H9 (cell line): ENCODE measurements around the gene FARP1. TPM values are rescaled to one million over a fixed set of nuclear protein-coding genes. Genes with fewer than 3 reads are reported as not detected.

ENCODE experiments used
- DNase-seq: peaks from one replicate; pipeline ENCODE4 v3.0.0-alpha.2; 2017
- H2AFZ ChIP-seq: one replicate; pipeline ENCODE4 v1.6.1; 2013; ENCODE audit warnings: mild to moderate bottlenecking, low read length, control low read depth, moderate library complexity
- H2AK5ac ChIP-seq: 2 replicates; pipeline ENCODE4 v1.6.1; 2013; ENCODE audit warnings: low read length, control low read depth, mixed read lengths; ENCODE audit not compliant: insufficient read length
- H2BK120ac ChIP-seq: one replicate; pipeline ENCODE4 v1.6.1; 2013; ENCODE audit warnings: low read depth, mild to moderate bottlenecking, low read length, control low read depth, inconsistent platforms; ENCODE audit not compliant: poor library complexity, severe bottlenecking
- H2BK12ac ChIP-seq: 2 replicates; pipeline ENCODE4 v1.6.1; 2013; ENCODE audit warnings: low read length, control low read depth, mixed read lengths, low read depth; ENCODE audit not compliant: insufficient read length
- H2BK15ac ChIP-seq: 2 replicates; pipeline ENCODE4 v1.6.1; 2013; ENCODE audit warnings: low read depth, low read length, control low read depth
- H2BK20ac ChIP-seq: one replicate; pipeline ENCODE4 v1.6.1; 2013; ENCODE audit warnings: low read depth, mild to moderate bottlenecking, low read length, control low read depth, inconsistent platforms; ENCODE audit not compliant: poor library complexity, severe bottlenecking
- H2BK5ac ChIP-seq: 2 replicates; pipeline ENCODE4 v1.6.1; 2013; ENCODE audit warnings: low read length, control low read depth, mixed read lengths; ENCODE audit not compliant: insufficient read length
- H3K14ac ChIP-seq: 2 replicates; pipeline ENCODE4 v1.6.1; 2013; ENCODE audit warnings: low read length, control low read depth; ENCODE audit not compliant: insufficient read depth
- H3K18ac ChIP-seq: 2 replicates; pipeline ENCODE4 v1.6.1; 2013; ENCODE audit warnings: low read depth, mild to moderate bottlenecking, mixed read lengths, low read length, control low read depth; ENCODE audit not compliant: insufficient read length
- H3K23ac ChIP-seq: 2 replicates; pipeline ENCODE4 v1.6.1; 2013; ENCODE audit warnings: low read length, control low read depth, mixed read lengths, low read depth; ENCODE audit not compliant: insufficient read length
- H3K23me2 ChIP-seq: 2 replicates; pipeline ENCODE4 v1.6.1; 2013; ENCODE audit warnings: low read depth, mild to moderate bottlenecking, mixed read lengths, low read length, control low read depth; ENCODE audit not compliant: insufficient read length, poor library complexity, severe bottlenecking
- H3K27ac ChIP-seq: 2 replicates; pipeline ENCODE4 v1.5.1; 2013; ENCODE audit warnings: low read length, control low read depth, mixed read lengths, low read depth; ENCODE audit not compliant: insufficient read length
- H3K27me3 ChIP-seq: 2 replicates; pipeline ENCODE4 v1.6.1; 2013; ENCODE audit warnings: low read length, control low read depth, inconsistent platforms; ENCODE audit not compliant: insufficient read depth
- H3K4ac ChIP-seq: 2 replicates; pipeline ENCODE4 v1.6.1; 2013; ENCODE audit warnings: low read depth, mild to moderate bottlenecking, control low read depth, inconsistent platforms, low read length, moderate library complexity
- H3K4me1 ChIP-seq: 2 replicates; pipeline ENCODE4 v1.6.1; 2013; ENCODE audit warnings: low read length, control low read depth, inconsistent platforms; ENCODE audit not compliant: insufficient read depth
- H3K4me2 ChIP-seq: 2 replicates; pipeline ENCODE4 v1.6.1; 2013; ENCODE audit warnings: low read length, control low read depth, mixed read lengths; ENCODE audit not compliant: insufficient read length, insufficient read depth
- H3K56ac ChIP-seq: 2 replicates; pipeline ENCODE4 v1.6.1; 2013; ENCODE audit warnings: low read depth, mild to moderate bottlenecking, mixed read lengths, low read length, control low read depth; ENCODE audit not compliant: insufficient read length
- H3K79me1 ChIP-seq: 2 replicates; pipeline ENCODE4 v1.6.1; 2013; ENCODE audit warnings: low read depth, mild to moderate bottlenecking, moderate library complexity, low read length, control low read depth, inconsistent platforms; ENCODE audit not compliant: insufficient read depth, poor library complexity, severe bottlenecking
- H3K79me2 ChIP-seq: 2 replicates; pipeline ENCODE4 v1.6.1; 2013; ENCODE audit warnings: low read length, control low read depth, inconsistent platforms; ENCODE audit not compliant: insufficient read depth
- H3K9ac ChIP-seq: 2 replicates; pipeline ENCODE4 v1.6.1; 2013; ENCODE audit warnings: low read length, control low read depth, mixed read lengths; ENCODE audit not compliant: insufficient read length; ENCODE audit errors: extremely low read depth
- H3K9me3 ChIP-seq: one replicate; pipeline ENCODE4 v1.6.1; 2013; ENCODE audit warnings: low read depth, low read length, inconsistent platforms; ENCODE audit not compliant: control insufficient read depth
- H3T11ph ChIP-seq: one replicate; pipeline ENCODE4 v1.6.1; 2013; ENCODE audit warnings: mild to moderate bottlenecking, low read length, control low read depth, inconsistent platforms
- H4K20me1 ChIP-seq: one replicate; pipeline ENCODE4 v1.6.1; 2013; ENCODE audit not compliant: control insufficient read depth, insufficient read length, insufficient read depth
- H4K5ac ChIP-seq: 2 replicates; pipeline ENCODE4 v1.6.1; 2013; ENCODE audit warnings: low read depth, mild to moderate bottlenecking, mixed read lengths, low read length, control low read depth; ENCODE audit not compliant: insufficient read length
- H4K8ac ChIP-seq: replicated peaks from 2 replicates; pipeline ENCODE4 v1.6.1; 2013; ENCODE audit warnings: low read length, control low read depth, mixed read lengths, low read depth; ENCODE audit not compliant: insufficient read length
- H4K91ac ChIP-seq: 2 replicates; pipeline ENCODE4 v1.6.1; 2013; ENCODE audit warnings: low read depth, mild to moderate bottlenecking, moderate library complexity, mixed read lengths, low read length, control low read depth; ENCODE audit not compliant: insufficient read length
- H3K27ac Mint-ChIP-seq, 3 experiments: 2 replicates in 2 of 3; 3 replicates in 1 of 3; pipeline ENCODE4 v1.8.0; 2020 to 2021; ENCODE audit warnings: mixed read lengths in 3 of 3, mild to moderate bottlenecking in 1 of 3, moderate library complexity in 1 of 3
- H3K27me3 Mint-ChIP-seq: 2 replicates; pipeline ENCODE4 v1.8.0; 2021; ENCODE audit warnings: low read depth, mild to moderate bottlenecking, moderate library complexity, mixed read lengths
- H3K36me3 Mint-ChIP-seq, 3 experiments: 2 replicates in 2 of 3; 3 replicates in 1 of 3; pipeline ENCODE4 v1.8.0; 2020 to 2021; ENCODE audit warnings: low read depth in 3 of 3, mixed read lengths in 3 of 3; ENCODE audit not compliant: insufficient read depth in 1 of 3
- H3K4me1 Mint-ChIP-seq, 2 experiments: 2 replicates each; pipeline ENCODE4 v1.8.0; 2020; ENCODE audit warnings: mixed read lengths in 2 of 2
- H3K4me3 Mint-ChIP-seq, 2 experiments: 2 replicates in 1 of 2; 3 replicates in 1 of 2; pipeline ENCODE4 v1.8.0; 2020 to 2021; ENCODE audit warnings: mild to moderate bottlenecking in 2 of 2, mixed read lengths in 2 of 2, moderate library complexity in 1 of 2
- H3K9me3 Mint-ChIP-seq, 2 experiments: 2 replicates in 1 of 2; 3 replicates in 1 of 2; pipeline ENCODE4 v1.8.0; 2020; ENCODE audit warnings: mild to moderate bottlenecking in 2 of 2, mixed read lengths in 2 of 2, moderate library complexity in 1 of 2
- CTCF ChIP-seq: fragments of 200-600 bp; sonication (generic); conservative IDR thresholded peaks from 3 replicates; pipeline ENCODE4 v1.8.0; 2021; ENCODE audit warnings: antibody characterized with exemption, mild to moderate bottlenecking
- WGBS: extraction: QIAGEN DNeasy Blood & Tissue Kit; methylation state at CpG from one replicate; pipeline ENCODE4 v1.1.7; 2013; ENCODE audit warnings: missing lambda C conversion rate, low lambda C conversion rate, mixed read lengths; ENCODE audit not compliant: insufficient read length; ENCODE audit errors: extremely low coverage; 5-methylcytosine and 5-hydroxymethylcytosine counted together
- total RNA-seq: library from RNA; stranded (reverse); gene quantifications from 2 replicates; pipeline ENCODE4 v1.2.1, GENCODE V29; 2021

Gene FARP1
- total RNA-seq, 1 experiment from 2014 or later, result 95.9 TPM

- Mint-ChIP-seq H3K9me3 (peaks cover 46 to 47% of the 10 kb centered on the region in 2 experiments), H3K27ac (0 out of 7 replicates have a peak overlapping the region, but pooled peaks of 1 of the 3 experiments have one; percentile 41), H3K4me3 (no peak overlapping the region), H3K27me3 (no peaks in the 10 kb centered on the region; the same call in 1 of the 2 replicates), H3K36me3 (peaks cover 45 to 59% (median 48%) of the 10 kb centered on the region in 3 experiments), H3K4me1 (peaks cover 13 to 20% of the 10 kb centered on the region in 2 experiments)
- WGBS, result no CpG with 5 or more reads among the region's 5 CpGs
- no peak overlapping the region for H4K91ac ChIP-seq
- peaks cover 10% of the 10 kb centered on the region; the same call in 1 of the 2 replicates for H3K79me2 ChIP-seq
- no peak overlapping the region for H3K27ac ChIP-seq
- no peak overlapping the region for H4K5ac ChIP-seq
- H3K27me3 ChIP-seq, result no peaks in the 10 kb centered on the region
- H3K18ac ChIP-seq, result no peak overlapping the region
- TF ChIP-seq CTCF, result no peak
- no peak overlapping the region for H4K8ac ChIP-seq
- H2BK12ac ChIP-seq, result no peak overlapping the region
- peaks cover 6% of the 10 kb centered on the region for H3K79me1 ChIP-seq
- no peak overlapping the region for H3K14ac ChIP-seq
- H3K4me2 ChIP-seq, result no peak overlapping the region
- no peak overlapping the region for H2AK5ac ChIP-seq
- H3T11ph ChIP-seq, result no peak overlapping the region
- DNase-seq, result no peak
- no peak overlapping the region for H3K23ac ChIP-seq
- no peak overlapping the region for H3K4ac ChIP-seq
- no peak overlapping the region for H2AFZ ChIP-seq
- H2BK120ac ChIP-seq, result no peak overlapping the region
- no peaks in the 10 kb centered on the region for H4K20me1 ChIP-seq
- H3K56ac ChIP-seq, result no peak overlapping the region
- H3K9me3 ChIP-seq, result no peaks in the 10 kb centered on the region
- no peak overlapping the region for H2BK15ac ChIP-seq
- H2BK20ac ChIP-seq, result no peak overlapping the region
- peaks cover 2% of the 10 kb centered on the region; the same call in 1 of the 2 replicates for H3K4me1 ChIP-seq
- no peaks in the 10 kb centered on the region for H3K23me2 ChIP-seq
- no peak overlapping the region for H2BK5ac ChIP-seq
- no peak overlapping the region for H3K9ac ChIP-seq
Measured at GRCh38 chr13:98208606-98209005, 65.7 kb downstream of the FARP1 start.
